Suprapubic skin (tissue), 4 donors: ENCODE measurements around the gene CTXND1.

Source experiments
- CTCF ChIP-seq, 2 donors: fragments of 200-600 bp in 1 of 2; fragments of 450-650 bp in 1 of 2; sonication (generic) in 1 of 2; IDR thresholded peaks; one replicate each; pipeline ENCODE4 v1.5.1; 2016 to 2019; ENCODE audit warnings: antibody characterized with exemption in 2 of 2, mild to moderate bottlenecking in 1 of 2, moderate library complexity in 1 of 2
- POLR2A ChIP-seq, 2 donors: fragments of 450-650 bp; IDR thresholded peaks; one replicate each; pipeline ENCODE4 v1.6.1; 2017; ENCODE audit warnings: antibody characterized with exemption in 2 of 2, mild to moderate bottlenecking in 2 of 2, moderate library complexity in 2 of 2
- POLR2AphosphoS5 ChIP-seq, 3 donors: sonication (generic); formaldehyde crosslinking; IDR thresholded peaks; one replicate each; pipeline ENCODE4 v1.6.1; 2017; ENCODE audit warnings: antibody characterized with exemption in 3 of 3

GRCh38 chr15:80191198-80191597, 60.8 kb downstream of the CTXND1 start:
- TF ChIP-seq POLR2A (IDR thresholded peaks at IDR 0.05): no peak
- TF ChIP-seq POLR2AphosphoS5 (IDR thresholded peaks at IDR 0.05): no peak
- TF ChIP-seq CTCF (IDR thresholded peaks at IDR 0.05): no peak
